Heart left ventricle (tissue), 13 donors: Measurements from ENCODE around the gene RAD51B.

Experiments used
- CTCF ChIP-seq, 12 donors: fragments of 200-600 bp; sonication (generic) in 4 of 12; IDR thresholded peaks; one replicate each; pipeline versions ENCODE4 v1.5.0 to v1.8.0; 2018 to 2022; ENCODE audit warnings: antibody characterized with exemption in 12 of 12, mild to moderate bottlenecking in 5 of 12
- POLR2A ChIP-seq, 2 donors: fragments of 450-650 bp; IDR thresholded peaks; one replicate each; pipeline ENCODE4 v1.6.1; 2017; ENCODE audit warnings: antibody characterized with exemption in 2 of 2, mild to moderate bottlenecking in 2 of 2, moderate library complexity in 2 of 2
- donor health status: ischemic (EF 13 %, LVEDD 7.1; RV severe dilation, severe dysfunction).
- donor health status: DM: no; HTN: yes; CAD: no.
- donor health status: DM: no; HTN: no; CAD: no.
- donor health status: ischemic (EF 25% LVEDD 6.9; RV normal size, moderate dysfunction).
- donor health status: ischemic (EF 25% LVEDD 5.7; RV mildly dilated, moderate dysfunction).
- donor health status: ischemic (EF 35%, LVEDD 5.7; RV mildly dilated, moderate dysfunction).
- donor health status: nonischemic (EF 11% LVEDD 7.7; RV severe dilation, severe dysfunction).
- donor health status: DM: yes; HTN: yes; CAD: no.
- donor health status: PGD.
- donor health status: ischemic (EF 29% LVEDD 5.4; RV normal size, mild dysfunction).
- donor health status: nonischemic (EF 23%, LVEDD 6.1; RV moderate dilation, normal function).

GRCh38 chr14:68523989-68524725, 704.6 kb downstream of the RAD51B start:
- TF ChIP-seq CTCF (IDR thresholded peaks at IDR 0.05) (peak in 10 of 12 donors; percentile 21 to 61 (median 48)), POLR2A (IDR thresholded peaks at IDR 0.05) (no peak)
